ENCODE measurements around the gene ANKRD2.

DNA sequence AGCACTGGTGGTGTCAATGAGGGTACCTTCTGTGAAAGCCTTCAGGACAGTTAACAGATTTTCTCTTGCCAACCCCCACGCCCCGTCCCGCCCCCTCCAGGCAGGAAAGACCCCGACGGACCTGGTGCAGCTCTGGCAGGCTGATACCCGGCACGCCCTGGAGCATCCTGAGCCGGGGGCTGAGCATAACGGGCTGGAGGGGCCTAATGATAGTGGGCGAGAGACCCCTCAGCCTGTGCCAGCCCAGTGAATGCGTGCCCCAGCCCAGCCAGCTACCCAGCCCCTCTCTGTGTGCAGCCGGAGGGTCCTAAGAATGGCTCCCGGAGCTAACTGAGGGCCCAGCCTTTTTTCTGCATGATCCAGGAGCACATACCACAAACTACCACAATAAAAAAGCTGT, 10.9 kb downstream of the ANKRD2 start:
- TF ChIP-seq POLR2A (IDR thresholded peaks at IDR 0.05) (no peak), CTCF (IDR thresholded peaks at IDR 0.05) (no peak)
